Kasumi-1 (cell line): ENCODE measurements around the gene MTX3.
A peak's percentile ranks its signal among the peaks of the same experiment; 100 is the strongest.

Source experiments
- DNase-seq, 2 experiments: peaks; one replicate each; lab custom pipeline; 2025; lab: John Stamatoyannopoulos, UW

Gene MTX3

DNA sequence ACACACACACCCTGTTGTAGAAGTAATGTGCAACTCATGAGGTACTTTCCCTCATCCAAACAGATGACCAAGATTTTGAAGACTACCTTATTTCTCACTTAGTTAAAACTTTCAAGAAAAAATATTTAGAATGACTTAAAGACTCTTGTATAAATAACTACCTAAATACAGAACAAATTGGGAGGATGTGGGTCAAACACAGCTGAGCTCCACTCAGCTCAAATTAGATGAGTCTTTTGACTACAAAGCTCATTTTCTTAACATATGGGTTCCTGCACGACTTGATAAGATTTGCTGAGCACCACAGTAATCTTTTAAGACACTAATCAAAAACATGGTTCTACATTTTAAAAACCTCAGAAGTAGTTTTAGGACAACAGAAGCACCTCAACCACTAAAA is 8.9 kb downstream of the MTX3 start:
- DNase-seq, result no peak

- no peak for DNase-seq
These were observed 14.1 kb downstream of the MTX3 start for GRCh38 chr5:79976759-79977515.

GRCh38 chr5:79975422-79975821 is 15.6 kb downstream of the MTX3 start:
- DNase-seq, result no peak

GRCh38 chr5:79974886-79975285 is 16.2 kb downstream of the MTX3 start:
- no peak for DNase-seq

DNA sequence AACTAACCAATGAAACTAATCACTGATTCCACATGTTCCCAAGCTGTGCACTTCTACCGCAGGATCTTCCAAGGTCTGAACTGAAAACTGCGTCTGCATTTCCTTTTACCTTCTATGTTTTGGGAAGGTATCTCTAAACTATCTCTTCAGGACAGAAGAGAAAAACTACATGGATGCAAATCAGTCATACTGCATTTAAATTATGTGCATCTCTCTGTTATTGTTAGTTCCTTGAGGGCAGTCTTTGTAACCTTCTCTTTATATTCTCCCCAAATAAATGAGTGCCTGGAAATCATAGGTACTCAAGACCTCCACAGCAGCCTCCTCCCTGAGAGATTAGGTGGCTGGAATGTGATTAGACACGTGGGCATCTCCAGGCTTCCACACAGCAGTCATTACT is 17.1 kb downstream of the MTX3 start:
- DNase-seq, result no peak

GRCh38 chr5:79973511-79973910 is 17.6 kb downstream of the MTX3 start:
- no peak for DNase-seq

DNA sequence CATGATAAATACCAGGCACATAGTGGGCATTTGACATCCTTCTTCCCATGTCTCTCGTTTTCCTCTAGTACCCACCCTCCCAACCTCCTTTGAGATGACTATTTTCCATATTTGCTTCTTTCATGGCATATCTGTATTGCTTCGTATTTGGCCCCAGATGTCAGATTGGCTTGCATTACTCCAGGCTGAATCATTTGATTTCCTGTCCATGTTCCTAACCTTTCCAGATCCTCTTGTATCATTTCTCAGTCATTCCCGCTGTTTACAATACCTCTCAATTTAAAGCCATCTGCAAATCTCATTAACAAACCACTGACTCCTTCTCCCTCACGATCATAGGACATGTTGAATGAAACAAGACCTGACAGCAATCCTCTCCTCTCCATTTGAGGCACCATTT is 19.9 kb downstream of the MTX3 start:
- no peak for DNase-seq

DNA sequence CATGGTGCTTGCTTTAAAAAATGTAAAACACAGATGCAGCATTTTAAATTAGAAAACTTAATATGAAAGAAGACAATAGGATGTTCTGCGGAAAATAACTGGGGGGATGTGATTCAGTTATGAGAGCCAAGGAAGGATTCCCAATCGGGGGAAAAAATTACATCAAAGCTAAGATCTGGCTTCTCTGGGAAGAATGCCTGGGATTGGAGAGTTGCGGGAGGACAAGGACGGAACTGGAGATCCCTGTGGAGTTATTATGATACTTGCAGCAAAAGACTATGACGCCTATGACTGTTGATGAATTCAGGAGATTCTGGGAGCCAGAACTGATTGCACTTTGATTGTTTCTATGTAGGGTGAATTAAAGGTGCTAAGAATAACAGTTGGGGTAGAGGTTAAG is 24.6 kb downstream of the MTX3 start:
- no peak for DNase-seq

- no peak for DNase-seq
These were observed 26.9 kb downstream of the MTX3 start for GRCh38 chr5:79964136-79964535.

GRCh38 chr5:79963261-79964061 is 27.6 kb downstream of the MTX3 start:
- DNase-seq, result no peak

DNA sequence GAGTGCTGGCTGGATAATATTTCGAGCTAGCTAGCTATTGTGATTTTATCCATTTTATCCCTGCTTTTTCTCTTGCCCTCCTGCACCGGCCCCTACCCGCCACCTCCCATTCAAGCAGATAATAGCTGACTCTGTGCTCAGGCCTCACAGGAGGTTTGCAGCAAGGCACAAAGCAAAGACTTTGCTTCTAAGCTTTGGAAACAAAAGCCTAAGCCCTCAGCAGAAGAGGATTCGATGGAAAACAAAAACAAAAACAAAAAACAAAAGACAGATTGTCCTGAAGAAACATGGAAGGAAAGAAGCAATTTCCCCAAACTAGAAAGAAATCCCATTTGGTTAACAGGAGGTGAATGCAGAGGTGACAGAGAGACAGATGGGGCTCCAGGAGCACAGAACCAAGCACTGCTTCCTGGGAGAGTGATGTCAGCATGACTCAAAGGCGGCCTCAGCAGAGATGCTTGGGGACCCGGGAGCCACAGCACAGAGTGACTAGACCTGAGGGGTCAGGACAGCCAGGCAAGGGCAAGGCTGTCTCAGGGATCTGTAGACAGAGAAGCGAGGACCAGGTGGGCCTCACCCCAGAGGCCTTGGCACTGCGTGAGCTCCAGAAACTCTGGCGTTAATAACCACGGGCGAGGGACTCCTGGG is 28.4 kb downstream of the MTX3 start:
- no peak for DNase-seq

- DNase-seq, result peak; percentile 69 to 75
These were observed 29.1 kb downstream of the MTX3 start for GRCh38 chr5:79961716-79962574.

GRCh38 chr5:79959407-79959806 is 31.7 kb downstream of the MTX3 start:
- DNase-seq, result no peak

- no peak for DNase-seq
These were observed 35.0 kb downstream of the MTX3 start for GRCh38 chr5:79955941-79956670.

DNA sequence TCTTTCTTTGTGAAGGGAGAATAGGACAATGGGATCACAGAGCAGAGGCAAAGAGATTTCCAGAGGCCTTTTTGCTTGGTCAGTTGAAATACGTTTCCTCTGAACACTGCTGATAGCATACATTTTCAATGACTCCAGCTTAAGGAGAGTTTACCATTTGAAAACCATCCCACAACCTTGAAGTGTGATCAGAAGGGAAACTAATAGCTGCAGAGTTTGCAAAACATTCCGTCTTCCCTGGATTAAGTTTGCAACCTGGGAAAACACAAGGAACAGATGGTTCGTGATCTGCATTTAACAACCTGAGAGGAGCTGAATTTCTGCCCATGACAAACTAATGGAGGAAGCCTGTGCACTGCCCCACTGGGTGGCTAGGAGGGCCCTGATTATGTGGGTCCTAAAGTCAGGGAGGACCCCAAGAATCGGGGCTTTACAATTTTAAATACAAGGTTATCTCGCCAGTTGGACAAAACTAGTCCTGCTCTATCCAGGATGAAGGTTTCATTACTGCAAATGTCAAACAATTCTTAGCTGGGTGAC is 35.6 kb downstream of the MTX3 start:
- no peak for DNase-seq

GRCh38 chr5:79954620-79955019 is 36.4 kb downstream of the MTX3 start:
- DNase-seq, result no peak

GRCh38 chr5:79947567-79947966 is 43.5 kb downstream of the MTX3 start:
- DNase-seq, result no peak

DNA sequence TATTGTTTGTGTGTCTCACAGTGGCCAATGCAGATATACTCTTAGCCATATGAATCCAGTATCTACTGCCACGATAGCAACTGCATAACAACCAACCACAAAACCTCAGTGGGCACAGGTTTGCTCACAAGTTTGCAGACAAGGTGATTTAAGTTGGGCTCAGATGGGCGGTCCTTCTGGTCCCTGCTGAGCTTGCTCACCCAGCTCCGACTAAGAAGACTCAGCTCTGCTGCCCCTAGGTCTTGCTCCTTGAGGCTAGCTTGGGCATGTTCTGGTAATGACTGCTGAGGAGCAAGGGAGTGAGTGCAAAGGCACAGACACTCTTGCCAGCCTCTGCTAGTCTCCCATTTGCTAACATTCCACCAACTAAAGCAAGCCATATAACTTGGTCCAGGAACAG is 52.6 kb downstream of the MTX3 start:
- no peak for DNase-seq

- DNase-seq, result no peak
These were observed 54.3 kb downstream of the MTX3 start for GRCh38 chr5:79936646-79937216.

GRCh38 chr5:79936002-79936645 is 54.9 kb downstream of the MTX3 start:
- no peak for DNase-seq
